H1 (cell line): ENCODE results near the gene IFNAR2. TPM values are rescaled to one million over a fixed set of nuclear protein-coding genes. Genes with fewer than 3 reads are reported as not detected.

Experiments
- ATF3 ChIP-seq: IDR thresholded peaks from 2 replicates; pipeline ENCODE4 v1.6.1; 2011; ENCODE audit warnings: low read depth, mild to moderate bottlenecking, low read length; ENCODE audit not compliant: insufficient read depth
- BCL11A ChIP-seq, 2 experiments: IDR thresholded peaks; one replicate each; pipeline ENCODE4 v1.6.1; 2011; ENCODE audit warnings: low read depth in 2 of 2, low read length in 2 of 2, mild to moderate bottlenecking in 2 of 2
- CHD7 ChIP-seq: fragments of 300-600 bp; sonication (generic); IDR thresholded peaks from 2 replicates; pipeline ENCODE4 v1.7.1; 2012; ENCODE audit warnings: low read length, moderate library complexity, mild to moderate bottlenecking, inconsistent platforms; ENCODE audit not compliant: insufficient replicate concordance
- GTF2F1 ChIP-seq: IDR thresholded peaks from 2 replicates; pipeline ENCODE4 v1.6.1; 2012; ENCODE audit warnings: low read depth, low read length, improper control_type of control experiment, borderline replicate concordance
- HDAC6 ChIP-seq: IDR thresholded peaks from one replicate; pipeline ENCODE4 v1.7.1; 2012; ENCODE audit warnings: low read depth, mild to moderate bottlenecking, inconsistent platforms, low read length, moderate library complexity
- MAFK ChIP-seq: IDR thresholded peaks from 2 replicates; pipeline ENCODE4 v1.6.1; 2012; ENCODE audit warnings: low read depth, mild to moderate bottlenecking, improper control_type of control experiment, low read length
- NANOG ChIP-seq: IDR thresholded peaks from 2 replicates; pipeline ENCODE4 v1.6.1; 2011; ENCODE audit warnings: low read length, low read depth, mild to moderate bottlenecking, inconsistent platforms; ENCODE audit not compliant: insufficient read depth, poor library complexity, severe bottlenecking
- POU5F1 ChIP-seq: IDR thresholded peaks from 2 replicates; pipeline ENCODE4 v1.6.1; 2011; ENCODE audit warnings: low read depth, mild to moderate bottlenecking, low read length, moderate library complexity
- SAP30 ChIP-seq: fragments of 300-600 bp; sonication (generic); IDR thresholded peaks from 2 replicates; pipeline ENCODE4 v1.7.1; 2012; ENCODE audit warnings: low read length, moderate library complexity, mild to moderate bottlenecking, inconsistent platforms; ENCODE audit not compliant: insufficient read depth, insufficient replicate concordance
- SP4 ChIP-seq: IDR thresholded peaks from 2 replicates; pipeline ENCODE4 v1.6.1; 2012; ENCODE audit warnings: low read length, inconsistent platforms
- TEAD4 ChIP-seq: IDR thresholded peaks from 2 replicates; pipeline ENCODE4 v1.6.1; 2012; ENCODE audit warnings: low read depth, low read length, inconsistent platforms, mixed read lengths
- polyA plus RNA-seq, 7 experiments: library from polyadenylated mRNA; depleted of rRNA in 3 of 7; stranded (reverse) in 5 of 7; unstranded in 2 of 7; fragments of >200 nt in 5 of 7; fragments of 200-250 nt in 2 of 7; gene quantifications; 1 replicate in 5 of 7; 2 replicates in 1 of 7; 4 replicates in 1 of 7; pipeline versions ENCODE4 v1.2.1 to v1.2.3, GENCODE V29; 2011 to 2013; ENCODE audit warnings: missing spikeins in 2 of 7, mixed read lengths in 2 of 7
- total RNA-seq: library from RNA; stranded (reverse); fragmentation: NEBNext Ultra II Directional; extraction: Animal tissue kit (Norgen Biotek cat#: 25700); gene quantifications from 2 replicates; pipeline ENCODE4 v1.2.1, GENCODE V29; 2021

Gene IFNAR2
- total and polyA plus RNA-seq, 2 of the 8 experiments (the other 6 are each of a cell fraction or from before 2014, with no cell fraction given), result 12.2 to 16.1 TPM

GRCh38 chr21:33214056-33214455 is 15.7 kb upstream of the IFNAR2 start (continued):
- no peak for TF ChIP-seq CHD7
- TF ChIP-seq HDAC6, result no peak
- TF ChIP-seq BCL11A (IDR thresholded peaks at IDR 0.05; ENCODE audit: low read depth in 2 of 2, low read length in 2 of 2), result no peak
- no peak for TF ChIP-seq POU5F1
- TF ChIP-seq ATF3, result no peak
- TF ChIP-seq SAP30, result no peak
- TF ChIP-seq MAFK, result no peak
- TF ChIP-seq TEAD4, result no peak
- no peak for TF ChIP-seq SP4
- no peak for TF ChIP-seq GTF2F1
- no peak for TF ChIP-seq NANOG
